Prostate gland (tissue), 2 donors: ENCODE results near the gene DTHD1. TPM values are rescaled to one million over a fixed set of nuclear protein-coding genes. Genes with fewer than 3 reads are reported as not detected.

Experiments used
- DNase-seq: peaks from one replicate; pipeline ENCODE4 v3.0.0-alpha.2; 2019; ENCODE audit warnings: low spot score
- H3K27ac ChIP-seq, 2 donors: fragments of 200-600 bp; sonication (generic); 2 replicates each; pipeline ENCODE4 v1.5.1; 2017 to 2019
- H3K27me3 ChIP-seq: fragments of 200-600 bp; sonication (generic); replicated peaks from 2 replicates; pipeline ENCODE4 v1.5.1; 2019; ENCODE audit not compliant: insufficient read depth
- H3K36me3 ChIP-seq, 2 donors: fragments of 200-600 bp; sonication (generic); 1 replicate in 1 of 2; 2 replicates in 1 of 2; pipeline versions ENCODE4 v1.5.1 to v1.8.1; 2017 to 2019
- H3K4me1 ChIP-seq: fragments of 200-600 bp; sonication (generic); replicated peaks from 2 replicates; pipeline ENCODE4 v1.5.1; 2019
- H3K4me3 ChIP-seq, 2 donors: fragments of 200-600 bp; sonication (generic); 2 replicates each; pipeline ENCODE4 v1.5.1; 2017 to 2019
- H3K9me3 ChIP-seq: fragments of 200-600 bp; sonication (generic); 2 replicates; pipeline ENCODE4 v1.5.1; 2017
- CTCF ChIP-seq, 4 experiments: fragments of 200-600 bp in 2 of 4; fragments of 450-650 bp in 2 of 4; sonication (generic) in 2 of 4; IDR thresholded peaks; 1 replicate in 3 of 4; 2 replicates in 1 of 4; pipeline ENCODE4 v1.5.1; 2016 to 2019; ENCODE audit warnings: antibody characterized with exemption in 4 of 4, mild to moderate bottlenecking in 2 of 4, moderate library complexity in 2 of 4
- POLR2A ChIP-seq: fragments of 450-650 bp; IDR thresholded peaks from one replicate; pipeline ENCODE4 v1.6.1; 2016; ENCODE audit warnings: antibody characterized with exemption, mild to moderate bottlenecking
- POLR2AphosphoS5 ChIP-seq: sonication (generic); formaldehyde crosslinking; IDR thresholded peaks from one replicate; pipeline ENCODE4 v1.6.1; 2017; ENCODE audit warnings: antibody characterized with exemption
- WGBS: methylation state at CpG from one replicate; pipeline ENCODE4 v1.1.5; 2018; 5-methylcytosine and 5-hydroxymethylcytosine counted together
- intact Hi-C: fragments of 100-400 bp; cut with DNase I; formaldehyde crosslinking; loops from one replicate; pipeline ENCODE4 v1.14.2; 2022
- total RNA-seq, 2 donors: library from RNA; depleted of rRNA; stranded (reverse); fragments of >200 nt; gene quantifications; one replicate each; pipeline ENCODE4 v1.1.0, GENCODE V29; 2016

Gene DTHD1
- total RNA-seq, 2 donors from 2014 or later = 0.91 TPM; not detected in 1

GRCh38 chr4:36286481-36286871 is 5.1 kb downstream of the DTHD1 start:
- intact Hi-C loops = no loop called here
- WGBS = 90% methylated on average over 4 of the region's 4 CpGs
- no peak overlapping the region for H3K4me3 ChIP-seq
- no peaks in the 10 kb centered on the region for H3K4me1 ChIP-seq
- H3K27ac ChIP-seq = no peak overlapping the region
- no peak for TF ChIP-seq CTCF (IDR thresholded peaks at IDR 0.05)
- TF ChIP-seq POLR2A = no peak
- no peak for TF ChIP-seq POLR2AphosphoS5
- DNase-seq = no peak
- no peaks in the 10 kb centered on the region for H3K9me3 ChIP-seq
- no peaks in the 10 kb centered on the region for H3K36me3 ChIP-seq
- no peaks in the 10 kb centered on the region for H3K27me3 ChIP-seq

- H3K9me3 ChIP-seq = no peaks in the 10 kb centered on the region
- no peak for DNase-seq
- H3K4me1 ChIP-seq = no peaks in the 10 kb centered on the region
- no peak for TF ChIP-seq CTCF (IDR thresholded peaks at IDR 0.05)
- no peak for TF ChIP-seq POLR2A
- no peak for TF ChIP-seq POLR2AphosphoS5
- intact Hi-C loops = no loop called here
- no peaks in the 10 kb centered on the region for H3K27me3 ChIP-seq
- H3K4me3 ChIP-seq = no peak overlapping the region
- 70% methylated on average over 2 of the region's 2 CpGs for WGBS
- H3K36me3 ChIP-seq = no peaks in the 10 kb centered on the region
- no peak overlapping the region for H3K27ac ChIP-seq
These were observed 7.5 kb downstream of the DTHD1 start for GRCh38 chr4:36288731-36289426.

GRCh38 chr4:36290641-36291040 is 9.2 kb downstream of the DTHD1 start:
- WGBS = 30% methylated on average over 2 of the region's 2 CpGs
- intact Hi-C loops = no loop called here
- H3K27ac ChIP-seq = no peak overlapping the region

DNA sequence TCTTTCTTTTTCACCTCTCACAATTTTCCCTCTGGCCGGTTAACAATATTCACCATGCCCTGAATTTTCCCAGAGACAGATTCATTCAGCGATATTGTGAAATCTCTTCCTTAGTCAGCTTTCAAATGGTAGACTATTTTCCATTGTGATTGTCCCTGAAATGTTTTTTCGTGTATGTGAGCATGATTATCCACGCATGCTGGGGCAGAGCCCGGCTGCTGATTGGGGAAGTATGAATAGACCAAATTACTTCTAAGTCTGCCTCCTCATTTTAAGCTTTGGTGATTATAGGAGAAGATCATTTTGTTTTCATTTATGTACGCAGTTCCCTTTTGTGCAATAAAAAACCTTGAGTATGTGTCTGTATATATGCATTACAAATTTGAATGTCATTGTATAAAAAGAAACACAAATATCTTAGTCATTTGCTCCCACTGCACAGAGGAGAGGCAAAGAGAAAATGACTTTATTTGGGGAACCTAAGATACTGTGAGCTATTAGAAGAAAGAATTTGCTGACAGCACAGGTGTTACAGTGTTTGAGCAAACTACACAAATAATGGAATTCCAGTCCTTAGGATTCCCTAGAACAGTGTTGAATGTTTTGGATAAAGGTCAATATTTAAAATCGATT is 11.3 kb downstream of the DTHD1 start:
- 62% methylated on average over 7 of the region's 7 CpGs for WGBS
- DNase-seq = no peak
- Histone ChIP-seq H3K27me3 (no peaks in the 10 kb centered on the region), H3K4me3 (no peak overlapping the region), H3K36me3 (no peaks in the 10 kb centered on the region), H3K27ac (no peak overlapping the region), H3K9me3 (no peaks in the 10 kb centered on the region), H3K4me1 (no peaks in the 10 kb centered on the region)
- intact Hi-C loops = no loop called here
- TF ChIP-seq CTCF (IDR thresholded peaks at IDR 0.05) = no peak
- no peak for TF ChIP-seq POLR2A
- TF ChIP-seq POLR2AphosphoS5 = no peak

More at GRCh38 chr4:36290641-36291040, 9.2 kb downstream of the DTHD1 start:
- Histone ChIP-seq H3K36me3 (no peaks in the 10 kb centered on the region), H3K4me3 (no peak overlapping the region), H3K4me1 (no peaks in the 10 kb centered on the region), H3K27me3 (no peaks in the 10 kb centered on the region), H3K9me3 (no peaks in the 10 kb centered on the region)
- DNase-seq = no peak
- no peak for TF ChIP-seq CTCF (IDR thresholded peaks at IDR 0.05)
- TF ChIP-seq POLR2AphosphoS5 = no peak
- no peak for TF ChIP-seq POLR2A

DNA sequence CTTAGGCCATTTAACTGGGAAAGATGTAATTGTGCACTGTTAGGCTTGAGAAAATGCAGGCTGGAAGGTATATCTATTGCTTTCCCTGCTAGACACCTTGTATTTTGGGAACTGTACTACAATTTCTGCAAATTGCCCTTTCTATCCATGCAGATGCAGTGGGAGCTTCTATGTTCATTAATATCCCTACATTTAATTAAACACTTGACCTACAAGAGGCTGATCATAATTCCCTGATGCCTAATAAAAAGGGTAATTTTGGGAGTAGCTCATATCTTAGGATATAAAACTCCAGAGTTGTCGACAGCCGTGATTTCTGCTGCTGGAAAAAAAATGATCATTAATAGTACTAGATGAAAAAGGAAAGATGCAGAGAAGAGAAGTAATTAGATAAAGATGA is 19.7 kb downstream of the DTHD1 start:
- Histone ChIP-seq H3K36me3 (no peaks in the 10 kb centered on the region), H3K4me3 (no peak overlapping the region), H3K27ac (no peak overlapping the region), H3K27me3 (no peaks in the 10 kb centered on the region), H3K9me3 (no peaks in the 10 kb centered on the region), H3K4me1 (no peaks in the 10 kb centered on the region)
- intact Hi-C loops = no loop called here
- 84% methylated on average over 2 of the region's 2 CpGs for WGBS
- TF ChIP-seq POLR2A (no peak), CTCF (IDR thresholded peaks at IDR 0.05) (no peak), POLR2AphosphoS5 (no peak)
- DNase-seq = no peak
